Thyroid gland (tissue), 4 donors: ENCODE data around the gene NCF2. TPM values are rescaled to one million over a fixed set of nuclear protein-coding genes. Genes with fewer than 3 reads are reported as not detected.

Source experiments
- DNase-seq, 2 donors: peaks; one replicate each; pipeline ENCODE4 v3.0.0-alpha.2; 2019
- H3K27ac ChIP-seq, 3 donors: fragments of 200-600 bp; sonication (generic); 1 replicate in 2 of 3; 2 replicates in 1 of 3; pipeline ENCODE4 v1.5.1; 2016 to 2019; ENCODE audit warnings: mild to moderate bottlenecking in 1 of 3, moderate library complexity in 1 of 3
- H3K27me3 ChIP-seq: fragments of 200-600 bp; sonication (generic); one replicate; pipeline ENCODE4 v1.5.1; 2019
- H3K36me3 ChIP-seq, 2 donors: fragments of 200-600 bp; sonication (generic); one replicate each; pipeline ENCODE4 v1.5.1; 2016 to 2019
- H3K4me1 ChIP-seq, 2 donors: fragments of 200-600 bp; sonication (generic); one replicate each; pipeline ENCODE4 v1.5.1; 2017 to 2019
- H3K4me3 ChIP-seq, 3 donors: fragments of 200-600 bp; sonication (generic); replicated peaks in 1 of 3; 1 replicate in 2 of 3; 2 replicates in 1 of 3; pipeline ENCODE4 v1.5.1; 2016; ENCODE audit warnings: mild to moderate bottlenecking in 1 of 3
- H3K9me3 ChIP-seq: fragments of 200-600 bp; sonication (generic); one replicate; pipeline ENCODE4 v1.5.1; 2017
- CTCF ChIP-seq, 6 experiments: fragments of 200-600 bp in 3 of 6; fragments of 450-650 bp in 3 of 6; sonication (generic) in 3 of 6; IDR thresholded peaks; one replicate each; pipeline ENCODE4 v1.5.1; 2016 to 2019; ENCODE audit warnings: antibody characterized with exemption in 6 of 6, mild to moderate bottlenecking in 2 of 6, inconsistent platforms in 1 of 6, moderate library complexity in 1 of 6
- POLR2A ChIP-seq, 2 donors: fragments of 450-650 bp; IDR thresholded peaks; one replicate each; pipeline ENCODE4 v1.6.1; 2017; ENCODE audit warnings: antibody characterized with exemption in 2 of 2, mild to moderate bottlenecking in 2 of 2, moderate library complexity in 1 of 2
- WGBS, 2 donors: methylation state at CpG; one replicate each; pipeline ENCODE4 v1.1.5; 2017; 5-methylcytosine and 5-hydroxymethylcytosine counted together
- intact Hi-C: fragments of 100-400 bp; cut with DNase I; formaldehyde crosslinking; loops from one replicate; pipeline ENCODE4 v1.15.1; 2023
- total RNA-seq, 4 donors: library from RNA; depleted of rRNA; stranded (reverse); fragments of >200 nt; gene quantifications; one replicate each; pipeline ENCODE4 v1.2.3, GENCODE V29; 2016

Gene NCF2
- total RNA-seq, 4 donors from 2014 or later: 3.5 to 9.8 (median 4.5) TPM

- intact Hi-C loops: no loop called here
- Histone ChIP-seq H3K4me3 (no peak overlapping the region), H3K36me3 (no peaks in the 10 kb centered on the region), H3K27me3 (no peaks in the 10 kb centered on the region), H3K27ac (no peak overlapping the region), H3K9me3 (no peaks in the 10 kb centered on the region), H3K4me1 (no peaks in the 10 kb centered on the region)
- no peak for DNase-seq
- TF ChIP-seq POLR2A (IDR thresholded peaks at IDR 0.05): no peak
- TF ChIP-seq CTCF (IDR thresholded peaks at IDR 0.05): no peak
- 93 to 97% methylated on average over 8 of the region's 8 CpGs for WGBS, 2 donors
Observed at GRCh38 chr1:183586926-183587325, 3.3 kb downstream of the NCF2 start.

GRCh38 chr1:183586455-183586854 lies 3.8 kb downstream of the NCF2 start:
- Histone ChIP-seq H3K27ac (no peak overlapping the region), H3K36me3 (no peaks in the 10 kb centered on the region), H3K4me3 (no peak overlapping the region), H3K9me3 (no peaks in the 10 kb centered on the region), H3K4me1 (no peaks in the 10 kb centered on the region), H3K27me3 (no peaks in the 10 kb centered on the region)
- TF ChIP-seq CTCF (IDR thresholded peaks at IDR 0.05) (no peak), POLR2A (IDR thresholded peaks at IDR 0.05) (no peak)
- intact Hi-C loops: no loop called here
- WGBS, 2 donors: 100% methylated on average over 1 of the region's 1 CpG; no CpG with 5 or more reads in 1 of the 2 donors
- DNase-seq: no peak

GRCh38 chr1:183585038-183585437 lies 5.2 kb downstream of the NCF2 start:
- Histone ChIP-seq H3K9me3 (no peaks in the 10 kb centered on the region), H3K36me3 (no peaks in the 10 kb centered on the region), H3K27ac (no peak overlapping the region), H3K4me3 (no peak overlapping the region), H3K27me3 (no peaks in the 10 kb centered on the region), H3K4me1 (no peaks in the 10 kb centered on the region)
- intact Hi-C loops: no loop called here
- DNase-seq: no peak
- TF ChIP-seq POLR2A (IDR thresholded peaks at IDR 0.05) (no peak), CTCF (IDR thresholded peaks at IDR 0.05) (no peak)
- 78 to 93% methylated on average over 6 of the region's 6 CpGs for WGBS, 2 donors

GRCh38 chr1:183584147-183584546 lies 6.1 kb downstream of the NCF2 start:
- TF ChIP-seq POLR2A (IDR thresholded peaks at IDR 0.05): no peak
- no peak for TF ChIP-seq CTCF (IDR thresholded peaks at IDR 0.05)
- Histone ChIP-seq H3K4me3 (no peak overlapping the region), H3K9me3 (no peaks in the 10 kb centered on the region), H3K4me1 (no peaks in the 10 kb centered on the region), H3K36me3 (no peaks in the 10 kb centered on the region), H3K27ac (no peak overlapping the region), H3K27me3 (no peaks in the 10 kb centered on the region)
- intact Hi-C loops: no loop called here
- 69 to 72% methylated on average over 5 of the region's 5 CpGs for WGBS, 2 donors
- no peak for DNase-seq

- TF ChIP-seq CTCF (IDR thresholded peaks at IDR 0.05): no peak
- no peak for TF ChIP-seq POLR2A (IDR thresholded peaks at IDR 0.05)
- no peak overlapping the region for H3K27ac ChIP-seq
- H3K9me3 ChIP-seq: no peaks in the 10 kb centered on the region
- H3K4me1 ChIP-seq: no peaks in the 10 kb centered on the region
- H3K36me3 ChIP-seq: no peaks in the 10 kb centered on the region
- DNase-seq: no peak
- no peak overlapping the region for H3K4me3 ChIP-seq
- H3K27me3 ChIP-seq: no peaks in the 10 kb centered on the region
- intact Hi-C loops: no loop called here
- 88 to 93% methylated on average over 6 of the region's 6 CpGs for WGBS, 2 donors
Observed at GRCh38 chr1:183583466-183583865, 6.8 kb downstream of the NCF2 start.
